GM06990 (cell line): ENCODE data around the gene RILPL1.
"Not testable (repeated sequence)": the region's sequence is repeated elsewhere in the genome, so short reads cannot be mapped to it uniquely, and the experiment has no call there.

Experiments
- DNase-seq: peaks from one replicate; pipeline ENCODE4 v3.0.0-alpha.2; 2011; ENCODE audit not compliant: insufficient read length; ENCODE audit errors: extremely low read depth
- H3K27me3 ChIP-seq: replicated peaks from 2 replicates; pipeline ENCODE4 v1.6.0; 2011; ENCODE audit warnings: low read length; ENCODE audit not compliant: control insufficient read depth, insufficient read depth
- H3K36me3 ChIP-seq: 2 replicates; pipeline ENCODE4 v1.5.1; 2011; ENCODE audit warnings: low read length; ENCODE audit not compliant: control insufficient read depth, insufficient read depth
- H3K4me3 ChIP-seq: replicated peaks from 2 replicates; pipeline ENCODE4 v1.5.1; 2011; ENCODE audit warnings: low read depth, mild to moderate bottlenecking, control low read depth, low read length
- CTCF ChIP-seq: IDR thresholded peaks from 2 replicates; pipeline ENCODE4 v1.5.1; 2011; ENCODE audit warnings: low read length, control low read depth, mild to moderate bottlenecking, inconsistent platforms; ENCODE audit not compliant: insufficient read depth, poor library complexity, severe bottlenecking

Gene RILPL1

DNA sequence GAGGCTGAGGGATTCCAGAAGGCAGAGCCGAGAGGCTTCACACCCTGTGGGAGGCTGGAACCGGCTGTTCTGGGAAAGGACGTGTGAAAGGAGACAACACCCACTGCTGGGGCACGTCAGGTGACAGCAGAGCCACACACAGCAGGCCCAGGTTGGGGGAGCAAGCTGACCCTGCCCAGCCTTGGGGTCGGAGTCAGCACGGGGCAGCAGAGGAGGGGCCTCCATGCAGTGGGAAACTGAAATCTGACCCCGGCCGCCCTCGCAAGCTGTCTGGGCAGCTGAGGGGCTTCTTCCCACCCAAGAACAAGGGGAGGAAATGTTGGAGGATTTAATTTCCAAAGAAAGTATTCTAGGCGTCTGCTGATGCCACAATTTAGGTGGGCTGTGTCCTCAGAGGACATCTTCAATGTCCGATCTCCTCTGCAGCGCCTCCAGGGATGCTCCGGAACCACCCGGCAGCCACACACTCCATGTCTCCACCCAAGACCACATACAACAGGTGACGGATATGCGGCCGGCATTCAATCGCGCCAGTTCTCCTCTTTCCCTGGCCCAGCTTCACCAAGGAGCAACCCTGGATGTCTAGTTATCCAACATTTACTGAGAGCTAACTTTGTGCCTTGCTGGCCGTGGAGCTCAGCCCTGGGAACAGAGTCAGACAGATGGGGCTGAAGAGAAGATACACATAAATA, 44.8 kb downstream of the RILPL1 start:
- no peak for DNase-seq
- Histone ChIP-seq H3K36me3 (no peaks in the 10 kb centered on the region), H3K27me3 (no peaks in the 10 kb centered on the region), H3K4me3 (no peak overlapping the region)
- TF ChIP-seq CTCF: no peak

DNA sequence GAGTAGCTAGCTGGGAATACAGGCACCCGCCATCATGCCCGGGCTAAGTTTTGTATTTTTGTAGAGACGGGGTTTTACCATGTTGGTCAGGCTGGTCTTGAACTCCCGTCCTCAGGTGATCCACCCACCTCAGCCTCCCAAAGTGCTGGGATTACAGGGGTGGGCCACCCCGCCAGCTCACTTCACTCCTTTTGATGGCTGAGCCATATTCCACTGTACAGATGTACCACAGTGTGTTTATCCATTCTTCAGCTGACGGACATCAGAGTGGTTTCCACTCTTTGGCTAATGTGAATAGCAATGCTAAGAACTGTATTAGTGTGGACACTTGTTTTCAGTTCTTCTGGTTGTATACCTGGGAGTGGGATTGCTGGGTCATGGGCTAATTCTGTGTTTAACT, 46.1 kb downstream of the RILPL1 start:
- no peak for TF ChIP-seq CTCF
- Histone ChIP-seq H3K36me3 (no peaks in the 10 kb centered on the region), H3K27me3 (no peaks in the 10 kb centered on the region), H3K4me3 (no peak overlapping the region)
- DNase-seq: no peak

DNA sequence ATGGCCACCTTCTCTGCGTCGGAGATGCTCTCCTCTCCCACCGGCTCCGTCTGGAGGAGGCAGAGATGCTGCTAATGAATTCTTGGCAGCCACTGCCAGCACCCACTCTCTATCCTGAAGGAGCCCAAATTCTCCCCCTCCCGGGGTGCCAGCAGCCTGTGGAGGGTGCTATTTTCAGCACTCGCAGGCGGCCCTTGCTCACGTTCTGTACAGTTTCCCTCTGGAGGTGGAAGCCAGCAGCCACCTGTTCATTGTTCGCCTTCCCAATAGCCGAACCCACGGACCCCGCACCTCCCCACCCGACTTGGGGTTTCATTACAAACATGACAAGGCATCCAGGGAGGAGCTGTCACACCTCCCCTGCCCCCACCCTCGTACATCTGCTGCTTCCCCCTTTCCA, 47.8 kb downstream of the RILPL1 start:
- Histone ChIP-seq H3K4me3 (no peak overlapping the region), H3K27me3 (no peaks in the 10 kb centered on the region), H3K36me3 (no peaks in the 10 kb centered on the region)
- TF ChIP-seq CTCF: no peak
- DNase-seq: no peak

DNA sequence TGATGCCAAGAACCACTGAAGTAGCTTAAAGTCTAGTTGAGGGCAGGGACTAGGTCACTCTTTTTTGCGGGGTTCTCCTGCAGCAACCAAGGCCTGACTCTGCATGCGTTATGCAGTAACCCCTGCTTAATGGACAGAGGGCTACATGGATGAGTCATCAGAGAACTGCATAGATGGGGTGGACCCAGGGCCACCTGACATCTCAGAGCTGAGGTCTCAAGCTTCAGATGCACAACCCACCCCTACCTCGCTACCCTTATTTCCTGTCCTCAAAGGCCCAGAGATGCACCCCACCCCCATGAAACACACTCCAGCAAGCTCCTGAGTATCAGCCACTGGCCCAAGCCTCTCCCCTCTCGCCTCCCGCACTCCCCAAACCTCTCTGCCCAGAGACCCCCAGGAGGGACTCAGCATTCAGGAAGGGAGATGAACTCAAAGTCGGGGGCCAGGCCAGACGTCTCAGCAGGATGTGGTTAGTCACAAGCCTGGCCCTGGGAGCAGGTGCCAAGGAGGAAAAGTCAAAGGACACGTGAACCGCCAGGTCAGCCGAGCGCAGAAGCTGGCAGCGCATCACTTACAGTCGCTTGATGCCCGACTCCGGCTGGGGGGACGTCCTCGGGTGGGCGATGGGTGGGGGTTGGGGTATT, 49.8 kb downstream of the RILPL1 start:
- no peak for TF ChIP-seq CTCF
- H3K36me3 ChIP-seq: no peaks in the 10 kb centered on the region
- no peak for DNase-seq
- no peak overlapping the region for H3K4me3 ChIP-seq
- no peaks in the 10 kb centered on the region for H3K27me3 ChIP-seq

GRCh38 chr12:123482876-123483275, 50.6 kb downstream of the RILPL1 start:
- DNase-seq: no peak
- TF ChIP-seq CTCF: no peak
- Histone ChIP-seq H3K4me3 (no peak overlapping the region), H3K27me3 (no peaks in the 10 kb centered on the region), H3K36me3 (no peaks in the 10 kb centered on the region)

DNA sequence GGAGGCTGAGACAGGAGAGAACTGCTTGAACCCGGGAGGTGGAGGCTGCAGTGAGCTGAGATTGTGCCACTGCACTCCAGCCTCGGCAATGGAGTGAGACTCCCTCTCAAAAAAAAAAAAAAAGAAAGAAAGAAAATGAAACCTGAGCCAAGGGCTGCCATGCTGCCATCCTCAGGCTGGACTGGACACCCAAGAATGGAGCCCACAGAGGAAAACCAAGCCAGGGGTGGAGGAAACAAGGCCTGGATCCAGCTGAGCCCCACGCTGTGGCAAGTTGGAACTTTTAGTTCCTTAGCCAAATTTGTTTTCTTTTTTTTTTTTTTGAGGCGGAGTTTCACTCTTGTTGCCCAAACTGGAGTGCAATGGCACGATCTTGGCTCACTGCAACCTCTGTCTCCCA, 52.3 kb downstream of the RILPL1 start:
- not testable (repeated sequence) for H3K27me3 ChIP-seq, H3K36me3 ChIP-seq, DNase-seq, H3K4me3 ChIP-seq
